DOHH2 (cell line): Measurements from ENCODE around the gene RBM33.

ENCODE experiments used
- H3F3A ChIP-seq: fragments of 200-600 bp; sonication (generic), shearing (Covaris generic); 2 replicates; pipeline ENCODE4 v1.6.0; 2016; ENCODE audit warnings: antibody characterized with exemption, mild to moderate bottlenecking; ENCODE audit not compliant: control insufficient read depth, insufficient read depth
- H3K27ac ChIP-seq: fragments of 200-600 bp; sonication (generic); 2 replicates; pipeline ENCODE4 v1.5.1; 2014; ENCODE audit warnings: low read depth, mild to moderate bottlenecking, low read length, moderate library complexity
- H3K27me3 ChIP-seq: fragments of 200-600 bp; sonication (generic); 2 replicates; pipeline ENCODE4 v1.6.1; 2014; ENCODE audit warnings: mild to moderate bottlenecking, low read length, mixed read lengths; ENCODE audit not compliant: control insufficient read depth
- H3K36me3 ChIP-seq: fragments of 200-600 bp; sonication (generic); 2 replicates; pipeline ENCODE4 v1.6.1; 2014; ENCODE audit warnings: mild to moderate bottlenecking, low read length, moderate library complexity, mixed read lengths; ENCODE audit not compliant: control insufficient read depth
- H3K4me1 ChIP-seq: fragments of 200-600 bp; sonication (generic); 2 replicates; pipeline ENCODE4 v1.6.1; 2014; ENCODE audit warnings: mild to moderate bottlenecking, low read length, mixed read lengths; ENCODE audit not compliant: control insufficient read depth
- H3K4me2 ChIP-seq: fragments of 200-600 bp; sonication (generic); 2 replicates; pipeline ENCODE4 v1.6.0; 2014; ENCODE audit warnings: mild to moderate bottlenecking, low read length, moderate library complexity
- H3K4me3 ChIP-seq: fragments of 200-600 bp; sonication (generic); 2 replicates; pipeline ENCODE4 v1.5.1; 2014; ENCODE audit warnings: mild to moderate bottlenecking, low read length, mixed read lengths
- H3K79me2 ChIP-seq: fragments of 200-600 bp; sonication (generic); 2 replicates; pipeline ENCODE4 v1.6.1; 2014; ENCODE audit warnings: mild to moderate bottlenecking, low read length, mixed read lengths; ENCODE audit not compliant: control insufficient read depth
- H3K9me2 ChIP-seq: fragments of 200-600 bp; sonication (generic); replicated peaks from 2 replicates; pipeline ENCODE4 v1.6.1; 2014; ENCODE audit warnings: mild to moderate bottlenecking, low read length, mixed read lengths; ENCODE audit not compliant: control insufficient read depth
- H3K9me3 ChIP-seq: fragments of 200-600 bp; sonication (generic); 2 replicates; pipeline ENCODE4 v1.6.1; 2014; ENCODE audit warnings: antibody characterized with exemption, low read length, mixed read lengths; ENCODE audit not compliant: control insufficient read depth, insufficient read depth
- H4K20me1 ChIP-seq: fragments of 200-600 bp; sonication (generic); 2 replicates; pipeline ENCODE4 v1.6.0; 2014; ENCODE audit warnings: low read depth, mild to moderate bottlenecking, antibody characterized with exemption, low read length, moderate library complexity; ENCODE audit not compliant: control insufficient read depth, insufficient read depth
- EZH2phosphoT487 ChIP-seq: fragments of 200-600 bp; sonication (generic); IDR thresholded peaks from 2 replicates; pipeline ENCODE4 v1.6.1; 2017; ENCODE audit warnings: borderline replicate concordance, mild to moderate bottlenecking, antibody characterized with exemption, low read length, moderate library complexity, mixed read lengths
- TF ChIP-seq, protein P1 (sequence below): fragments of 200-600 bp; sonication (generic); IDR thresholded peaks from one replicate; pipeline ENCODE4 v1.5.1; 2014; ENCODE audit warnings: antibody characterized with exemption, mild to moderate bottlenecking, low read depth, low read length; ENCODE audit not compliant: poor library complexity, severe bottlenecking

RBM33 gene

DNA sequence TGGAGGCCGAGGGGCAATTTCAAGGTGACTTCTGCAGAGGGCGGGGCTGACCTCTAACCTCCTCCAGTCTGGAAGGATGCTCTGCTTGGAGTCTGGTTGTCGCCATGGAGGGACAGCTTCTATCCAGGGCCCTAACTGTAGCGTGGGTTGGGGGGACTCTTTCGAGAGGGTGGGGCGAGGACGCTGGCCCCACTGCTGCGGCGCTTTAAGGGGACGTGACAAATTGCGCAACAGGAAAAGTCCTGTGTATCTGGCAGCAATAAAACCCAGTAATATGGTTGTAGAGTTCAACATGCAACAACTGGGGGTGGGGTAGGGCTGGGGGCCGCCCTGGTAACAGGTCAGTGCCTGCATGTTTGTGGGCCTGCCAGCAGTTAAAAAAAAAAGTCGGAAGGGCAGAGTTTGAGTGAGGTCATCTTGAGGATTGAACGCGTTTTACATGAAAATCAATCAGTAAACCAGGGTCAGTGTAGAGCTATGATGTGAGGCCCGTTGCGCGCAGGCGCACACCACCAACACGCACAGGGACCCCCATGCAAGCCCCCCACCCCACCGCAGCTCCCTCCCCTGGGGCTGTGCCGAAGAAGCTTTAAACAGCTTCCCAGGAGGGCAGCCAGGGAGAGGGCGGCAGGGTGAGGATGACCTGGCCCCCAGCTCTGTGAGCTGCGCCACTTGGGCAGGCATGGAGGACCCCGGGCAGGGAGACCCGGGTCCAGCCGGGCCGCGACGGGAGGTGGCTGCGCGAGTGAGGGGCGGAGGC lies 163.5 kb downstream of the RBM33 start:
- Histone ChIP-seq H3K4me1 (peaks cover 17% of the 10 kb centered on the region), H3K27me3 (peaks cover 87% of the 10 kb centered on the region), H3K79me2 (no peaks in the 10 kb centered on the region), H4K20me1 (no peaks in the 10 kb centered on the region; the same call in 1 of the 2 replicates), H3K9me3 (no peaks in the 10 kb centered on the region), H3K27ac (no peak overlapping the region), H3F3A (no peaks in the 10 kb centered on the region), H3K4me3 (no peak overlapping the region), H3K9me2 (no peaks in the 10 kb centered on the region), H3K36me3 (no peaks in the 10 kb centered on the region), H3K4me2 (no peak overlapping the region)
- no peak for TF ChIP-seq EZH2phosphoT487
- TF ChIP-seq, protein P1, sequence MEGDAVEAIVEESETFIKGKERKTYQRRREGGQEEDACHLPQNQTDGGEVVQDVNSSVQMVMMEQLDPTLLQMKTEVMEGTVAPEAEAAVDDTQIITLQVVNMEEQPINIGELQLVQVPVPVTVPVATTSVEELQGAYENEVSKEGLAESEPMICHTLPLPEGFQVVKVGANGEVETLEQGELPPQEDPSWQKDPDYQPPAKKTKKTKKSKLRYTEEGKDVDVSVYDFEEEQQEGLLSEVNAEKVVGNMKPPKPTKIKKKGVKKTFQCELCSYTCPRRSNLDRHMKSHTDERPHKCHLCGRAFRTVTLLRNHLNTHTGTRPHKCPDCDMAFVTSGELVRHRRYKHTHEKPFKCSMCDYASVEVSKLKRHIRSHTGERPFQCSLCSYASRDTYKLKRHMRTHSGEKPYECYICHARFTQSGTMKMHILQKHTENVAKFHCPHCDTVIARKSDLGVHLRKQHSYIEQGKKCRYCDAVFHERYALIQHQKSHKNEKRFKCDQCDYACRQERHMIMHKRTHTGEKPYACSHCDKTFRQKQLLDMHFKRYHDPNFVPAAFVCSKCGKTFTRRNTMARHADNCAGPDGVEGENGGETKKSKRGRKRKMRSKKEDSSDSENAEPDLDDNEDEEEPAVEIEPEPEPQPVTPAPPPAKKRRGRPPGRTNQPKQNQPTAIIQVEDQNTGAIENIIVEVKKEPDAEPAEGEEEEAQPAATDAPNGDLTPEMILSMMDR: no peak

DNA sequence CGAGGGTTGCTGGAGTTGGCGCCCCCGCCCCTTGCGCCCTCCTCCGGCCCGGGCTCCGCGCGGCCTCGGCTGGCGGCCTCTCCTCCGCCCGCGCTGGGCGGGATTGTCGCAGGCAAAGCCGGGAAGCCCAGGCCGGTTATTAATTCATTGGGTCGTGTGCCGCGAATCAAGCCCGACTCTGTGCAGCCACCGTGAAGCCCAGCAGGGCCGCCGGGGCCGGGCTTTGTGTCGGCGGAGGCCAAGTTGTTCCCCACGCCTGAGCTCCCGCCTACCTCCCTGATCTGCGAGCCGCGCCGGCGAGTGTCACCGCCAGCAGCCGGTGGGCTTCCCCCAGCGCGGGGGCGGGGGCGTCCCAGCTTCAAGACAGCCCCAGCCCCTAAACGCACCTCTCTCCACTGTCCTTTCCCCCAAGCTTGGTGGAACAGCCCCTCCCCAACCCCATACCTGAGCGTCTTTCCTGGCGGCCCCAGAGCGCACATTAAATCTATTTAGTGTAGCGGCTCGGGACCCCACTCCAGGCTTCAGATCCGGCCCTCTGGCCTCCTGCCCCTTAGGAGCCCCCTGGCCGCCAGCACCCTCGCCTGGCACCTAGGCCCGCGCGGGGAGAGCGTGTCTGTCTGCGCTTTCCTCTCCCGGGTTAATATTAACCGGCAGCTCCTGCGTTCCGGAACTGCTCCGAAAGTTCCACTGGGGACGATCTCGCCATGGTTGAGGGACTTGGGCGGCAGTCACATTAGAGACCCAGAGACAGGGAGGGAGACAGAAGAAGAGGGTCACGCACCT lies 164.3 kb downstream of the RBM33 start:
- Histone ChIP-seq H3F3A (no peaks in the 10 kb centered on the region), H3K27ac (no peak overlapping the region), H3K9me2 (no peaks in the 10 kb centered on the region), H4K20me1 (no peaks in the 10 kb centered on the region; the same call in 1 of the 2 replicates), H3K4me1 (peaks cover 15% of the 10 kb centered on the region), H3K4me2 (no peak overlapping the region), H3K79me2 (no peaks in the 10 kb centered on the region), H3K9me3 (no peaks in the 10 kb centered on the region), H3K36me3 (no peaks in the 10 kb centered on the region), H3K4me3 (no peak overlapping the region), H3K27me3 (peaks cover 90% of the 10 kb centered on the region)
- TF ChIP-seq EZH2phosphoT487: no peak
- TF ChIP-seq, protein P1: no peak

DNA sequence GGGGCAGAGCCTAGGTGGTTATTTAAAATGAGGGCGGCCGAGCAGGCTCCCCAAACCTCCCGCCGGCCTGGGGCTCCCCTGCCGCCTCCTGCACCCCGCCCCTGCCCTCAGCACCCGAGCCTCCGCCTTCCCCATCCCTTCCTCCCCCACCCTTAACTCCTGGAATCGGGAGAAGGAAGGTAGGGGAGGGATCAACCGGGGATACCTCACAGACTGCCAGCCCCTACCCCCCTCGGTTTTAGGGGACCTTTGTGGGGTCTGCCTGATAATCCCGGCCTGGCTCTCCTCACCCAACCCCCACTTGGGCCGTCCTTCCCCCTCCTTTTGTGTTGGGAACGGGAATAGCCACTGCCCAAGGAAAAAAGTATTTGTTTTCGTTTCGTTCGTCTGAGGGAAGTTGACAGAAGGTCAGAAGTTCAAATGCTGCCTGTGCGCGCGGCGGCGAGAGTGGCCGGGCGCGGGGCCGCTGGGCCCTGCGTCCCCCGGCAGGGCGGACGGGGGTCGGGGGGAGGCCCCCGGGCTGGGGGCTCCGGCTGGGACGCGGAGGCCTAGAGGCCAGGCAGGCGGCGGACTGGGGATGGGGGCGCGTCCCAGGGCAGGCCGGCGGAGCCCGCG lies 165.0 kb downstream of the RBM33 start:
- Histone ChIP-seq H3K4me3 (no peak overlapping the region), H3K27ac (no peak overlapping the region), H3K9me3 (no peaks in the 10 kb centered on the region), H3K4me1 (peaks cover 8% of the 10 kb centered on the region), H3K36me3 (no peaks in the 10 kb centered on the region), H3K79me2 (no peaks in the 10 kb centered on the region), H3K9me2 (no peaks in the 10 kb centered on the region), H3K4me2 (no peak overlapping the region), H3F3A (no peaks in the 10 kb centered on the region), H3K27me3 (peaks cover 90% of the 10 kb centered on the region), H4K20me1 (no peaks in the 10 kb centered on the region; the same call in 1 of the 2 replicates)
- no peak for TF ChIP-seq EZH2phosphoT487
- TF ChIP-seq, protein P1: no peak
